ENCODE data around the gene CASP9.

- TF ChIP-seq CTCF (IDR thresholded peaks at IDR 0.05) (no peak), POLR2A (IDR thresholded peaks at IDR 0.05) (no peak)
Measured at GRCh38 chr1:15559189-15559810, 35.3 kb upstream of the CASP9 start.
